RWPE1 (cell line): Measurements from ENCODE around the gene PALD1.
A peak's percentile ranks its signal among the peaks of the same experiment; 100 is the strongest.

Source experiments
- CTCF ChIA-PET: fragments of 350-600 bp; sonication (Branson Sonifier 250); formaldehyde crosslinking; extraction: SDS; loops from one replicate; lab custom pipeline; 2021; lab: Yijun Ruan, JAX
- POLR2A ChIA-PET: fragments of 400-600 bp; formaldehyde crosslinking; extraction: SDS; loops from one replicate; lab custom pipeline; 2020; ENCODE audit warnings: antibody characterized with exemption; ENCODE audit not compliant: low non-redundant PET; lab: Yijun Ruan, JAX
- DNase-seq: peaks from one replicate; pipeline ENCODE4 v3.0.0; 2012; ENCODE audit warnings: low spot score
- H3K27ac ChIP-seq: fragments of 450-650 bp; 2 replicates; pipeline ENCODE4 v1.5.1; 2017
- CTCF ChIP-seq: fragments of 450-650 bp; conservative IDR thresholded peaks from 2 replicates; pipeline ENCODE4 v1.5.1; 2017; ENCODE audit warnings: low read depth, mild to moderate bottlenecking

Gene PALD1

DNA sequence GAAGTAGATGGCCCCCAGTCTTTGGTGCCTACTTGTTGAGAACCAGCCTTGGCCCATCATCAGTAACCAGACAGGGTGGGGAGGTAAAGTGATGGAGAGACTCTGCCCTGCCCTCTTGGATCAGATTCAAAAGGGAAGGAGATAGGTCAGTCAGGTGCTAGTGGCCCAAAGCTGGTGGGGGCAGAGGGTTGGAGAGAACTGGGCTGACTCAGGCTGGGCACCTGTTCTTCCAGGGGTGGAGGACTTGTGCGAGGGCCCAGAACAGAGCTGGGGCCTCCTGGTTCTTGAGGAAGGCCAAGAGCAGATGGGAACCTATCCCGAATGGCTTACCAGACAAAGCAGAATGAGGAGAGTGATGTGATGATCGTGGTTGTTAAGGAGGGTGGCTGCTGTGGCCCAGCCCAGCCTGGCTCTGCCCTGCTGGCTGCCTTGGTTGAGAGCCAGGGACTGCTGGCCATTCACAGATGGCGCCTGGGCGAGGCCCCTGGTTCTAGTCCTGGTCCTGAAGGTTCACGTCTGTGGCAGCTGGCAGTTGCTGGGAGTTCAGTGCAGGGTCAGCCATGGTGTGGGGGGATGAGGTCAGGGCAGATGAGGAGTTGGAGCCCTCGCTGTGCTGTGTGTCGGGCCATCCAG lies 36.6 kb downstream of the PALD1 start:
- TF ChIP-seq CTCF: no peak
- ChIA-PET POLR2A (no interaction called here), CTCF (interaction anchor here (0.6 kb wide), 3 partner anchors 31 to 615 kb away, joined by 3 read pairs; no protein-coding TSS in a partner anchor)
- H3K27ac ChIP-seq: no peak overlapping the region
- no peak for DNase-seq

DNA sequence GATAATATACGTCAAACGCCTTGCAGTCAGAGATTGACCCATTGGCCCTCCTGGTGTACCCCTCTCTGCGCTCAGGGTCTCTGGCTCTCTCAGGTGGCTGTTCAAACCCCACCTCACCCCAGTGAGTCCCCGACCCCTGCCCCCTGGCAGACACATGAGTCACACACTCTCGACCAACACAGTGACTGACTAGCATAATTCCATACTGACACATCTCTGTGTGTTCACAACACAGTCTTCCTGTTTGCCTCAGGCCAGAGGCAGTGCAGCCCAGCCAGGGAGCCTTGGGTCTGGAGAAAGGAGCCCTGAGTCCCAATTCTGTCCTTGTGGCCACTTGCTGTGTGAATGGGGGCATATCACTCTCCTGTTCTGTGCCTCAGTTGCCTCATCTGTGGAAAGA lies 40.1 kb downstream of the PALD1 start:
- CTCF ChIA-PET: interaction anchor here (0.5 kb wide), 1 partner anchor 299 kb away, joined by 4 read pairs; no protein-coding TSS in a partner anchor
- DNase-seq: peak; percentile 59
- H3K27ac ChIP-seq: no peak overlapping the region
- no peak for TF ChIP-seq CTCF
- POLR2A ChIA-PET: no interaction called here

- no peak overlapping the region for H3K27ac ChIP-seq
- DNase-seq: no peak
- no peak for TF ChIP-seq CTCF
- ChIA-PET CTCF (interaction anchor here (0.8 to 1.0 kb wide), 2 partner anchors 14 to 62 kb away, joined by 3 to 4 read pairs; no protein-coding TSS in a partner anchor), POLR2A (no interaction called here)
These were observed 44.5 kb downstream of the PALD1 start for GRCh38 chr10:70523057-70523456.

- CTCF ChIA-PET: interaction anchor here (0.6 to 0.8 kb wide), 4 partner anchors 16 to 381 kb away, joined by 3 to 6 read pairs (median 3); no protein-coding TSS in a partner anchor
- no peak for DNase-seq
- no peak overlapping the region for H3K27ac ChIP-seq
- TF ChIP-seq CTCF: no peak
- POLR2A ChIA-PET: no interaction called here
These were observed 45.0 kb downstream of the PALD1 start for GRCh38 chr10:70523549-70523948.

DNA sequence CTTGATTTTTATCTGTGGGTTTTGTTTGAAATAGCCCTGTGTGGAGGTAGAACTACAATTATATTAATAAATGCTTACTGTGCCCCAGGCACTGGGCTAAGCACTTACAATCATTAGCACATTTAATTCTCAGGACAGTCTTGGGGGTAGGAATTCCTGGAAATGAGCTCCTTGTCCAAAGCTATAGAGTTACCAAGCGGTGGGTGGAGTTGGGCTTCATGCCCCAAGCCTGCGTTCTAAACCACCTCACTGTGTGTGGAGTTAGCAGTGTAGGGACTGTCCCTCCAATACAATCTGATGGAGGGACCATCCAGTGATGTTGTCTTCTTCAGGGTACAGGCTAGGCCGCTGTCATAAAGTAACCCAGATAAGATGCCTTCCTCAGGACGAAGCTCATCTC lies 49.7 kb downstream of the PALD1 start:
- H3K27ac ChIP-seq: no peak overlapping the region
- DNase-seq: no peak
- ChIA-PET CTCF (interaction anchor here (2.7 kb wide), 1 partner anchor 67 kb away, joined by 11 read pairs; no protein-coding TSS in a partner anchor), POLR2A (no interaction called here)
- no peak for TF ChIP-seq CTCF

DNA sequence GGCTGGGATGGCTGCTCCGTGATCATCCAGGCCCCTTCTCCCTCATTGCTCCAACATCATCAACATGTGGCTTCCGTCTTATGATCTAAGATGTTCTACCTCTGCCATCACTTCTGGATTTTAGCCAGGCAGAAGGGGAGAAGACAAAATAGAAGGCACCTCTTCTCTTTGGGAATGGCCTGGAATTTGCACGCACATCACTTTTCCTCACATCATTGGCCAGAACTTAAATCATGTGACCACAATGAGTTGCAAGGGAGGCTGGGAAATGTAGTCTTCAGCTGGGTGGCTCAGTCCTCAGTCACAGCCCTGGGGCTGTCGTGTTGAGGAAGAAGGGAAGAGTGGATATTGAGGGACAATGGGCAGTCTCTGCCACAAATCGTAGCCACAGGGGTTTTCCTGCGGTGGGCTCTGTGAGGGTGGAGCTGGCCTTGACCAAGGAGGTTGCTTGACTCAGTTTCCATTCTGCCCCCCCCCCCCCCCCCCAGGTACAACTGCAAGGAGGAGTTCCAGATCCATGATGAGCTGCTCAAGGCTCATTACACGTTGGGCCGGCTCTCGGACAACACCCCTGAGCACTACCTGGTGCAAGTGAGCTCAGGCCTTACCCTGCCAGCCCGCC lies 50.3 kb downstream of the PALD1 start:
- ChIA-PET CTCF (interaction anchor here (0.6 to 2.7 kb wide), 4 partner anchors 67 to 764 kb away, joined by 3 to 11 read pairs (median 4); no protein-coding TSS in a partner anchor), POLR2A (no interaction called here)
- no peak for TF ChIP-seq CTCF
- no peak overlapping the region for H3K27ac ChIP-seq
- peak; percentile 67 for DNase-seq
